GM19452 (cell line): Measurements from ENCODE around the gene INSIG2.

Experiments used
- ATAC-seq: cut with Tn5 transposase; IDR thresholded peaks from one replicate; pipeline ENCODE4 v1.9.1; 2021; ENCODE audit not compliant: unreplicated experiment

Gene INSIG2

GRCh38 chr2:118124288-118124891 is 36.1 kb downstream of the INSIG2 start:
- ATAC-seq, result no peak

- ATAC-seq, result no peak
These were observed 39.0 kb downstream of the INSIG2 start for GRCh38 chr2:118127250-118127649.

GRCh38 chr2:118128826-118129225 is 40.6 kb downstream of the INSIG2 start:
- ATAC-seq, result no peak

- no peak for ATAC-seq
These were observed 42.1 kb downstream of the INSIG2 start for GRCh38 chr2:118130385-118130784.

GRCh38 chr2:118131771-118132170 is 43.5 kb downstream of the INSIG2 start:
- no peak for ATAC-seq

GRCh38 chr2:118133916-118134315 is 45.6 kb downstream of the INSIG2 start:
- no peak for ATAC-seq

DNA sequence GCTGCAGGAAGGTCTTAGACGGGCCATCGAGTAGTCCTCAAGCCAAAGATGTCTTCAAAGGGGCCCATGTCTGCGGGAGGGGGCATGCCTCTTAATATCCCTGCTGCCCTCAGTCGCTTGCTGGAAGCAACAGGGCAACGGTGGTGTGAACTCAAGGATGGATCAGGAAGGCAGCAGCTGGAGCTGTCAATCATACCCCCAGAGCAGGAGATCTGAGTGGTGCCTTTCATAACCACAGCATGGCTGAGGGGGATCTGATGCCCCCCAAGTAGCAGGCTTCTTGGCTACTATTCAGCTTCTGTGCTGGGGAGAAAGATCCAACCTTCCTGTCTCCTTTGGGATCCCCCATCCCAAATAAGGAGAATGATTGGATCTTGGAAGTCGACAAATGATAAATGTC is 46.4 kb downstream of the INSIG2 start:
- no peak for ATAC-seq

GRCh38 chr2:118145207-118145606 is 56.9 kb downstream of the INSIG2 start:
- no peak for ATAC-seq

GRCh38 chr2:118145806-118146205 is 57.5 kb downstream of the INSIG2 start:
- no peak for ATAC-seq

GRCh38 chr2:118146315-118147283 is 58.3 kb downstream of the INSIG2 start:
- no peak for ATAC-seq

DNA sequence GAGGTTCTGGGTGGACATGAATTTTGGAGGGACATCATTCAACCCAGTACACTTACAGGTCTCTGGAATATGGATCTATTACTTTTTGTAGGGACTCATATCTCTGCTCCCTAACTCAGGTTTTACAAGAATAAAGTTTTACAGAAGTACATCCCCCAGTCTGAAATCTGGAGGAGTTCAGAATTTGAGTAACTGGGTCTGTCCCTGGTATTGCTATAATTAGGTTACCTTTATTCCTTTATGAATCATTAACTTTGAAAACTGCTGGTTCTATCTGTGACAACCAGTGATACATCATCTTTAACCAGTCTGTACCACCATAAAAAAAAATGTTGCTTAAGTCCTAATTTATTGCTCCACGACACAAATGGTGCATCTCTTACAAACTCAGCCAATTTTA is 59.9 kb downstream of the INSIG2 start:
- peak; percentile 48 for ATAC-seq

DNA sequence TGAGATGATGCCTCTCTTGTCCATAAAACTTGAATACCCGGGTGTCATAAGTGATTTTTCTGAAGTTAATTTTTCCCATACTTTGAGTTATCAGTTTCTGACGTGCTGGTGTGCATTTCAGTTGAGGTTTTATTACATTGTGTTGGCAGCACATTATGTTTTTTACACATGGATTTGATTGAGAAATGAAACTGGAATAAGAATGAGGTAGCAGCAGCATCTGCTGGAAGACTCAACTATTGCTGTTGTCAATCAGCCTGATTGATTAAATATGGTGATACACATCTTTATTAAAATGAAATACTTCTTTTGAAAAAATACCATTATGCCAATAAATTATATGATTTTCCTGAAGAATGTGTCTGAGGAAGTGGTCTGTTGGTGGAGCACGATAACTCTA is 60.5 kb downstream of the INSIG2 start:
- ATAC-seq, result no peak

DNA sequence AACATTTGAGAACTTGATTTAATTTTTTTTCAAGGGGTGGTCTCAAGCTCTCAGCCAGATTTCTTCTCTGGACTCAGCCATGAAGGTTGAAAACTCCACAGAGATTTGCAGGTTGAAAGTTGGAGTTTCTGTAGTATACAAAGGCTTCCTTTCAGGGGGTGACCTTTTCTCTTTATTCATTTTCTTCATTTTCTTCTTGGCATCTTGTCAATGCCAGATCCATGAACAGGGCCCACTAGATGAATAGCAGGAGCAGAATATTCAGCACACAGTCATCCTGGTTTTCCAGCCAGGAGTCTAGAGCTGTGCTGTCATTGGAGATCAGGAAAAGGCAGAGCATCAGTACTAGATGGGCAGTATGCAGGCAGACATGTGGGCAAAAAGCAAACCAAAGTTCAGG is 62.0 kb downstream of the INSIG2 start:
- ATAC-seq, result no peak

- no peak for ATAC-seq
These were observed 63.6 kb downstream of the INSIG2 start for GRCh38 chr2:118151831-118152230.

DNA sequence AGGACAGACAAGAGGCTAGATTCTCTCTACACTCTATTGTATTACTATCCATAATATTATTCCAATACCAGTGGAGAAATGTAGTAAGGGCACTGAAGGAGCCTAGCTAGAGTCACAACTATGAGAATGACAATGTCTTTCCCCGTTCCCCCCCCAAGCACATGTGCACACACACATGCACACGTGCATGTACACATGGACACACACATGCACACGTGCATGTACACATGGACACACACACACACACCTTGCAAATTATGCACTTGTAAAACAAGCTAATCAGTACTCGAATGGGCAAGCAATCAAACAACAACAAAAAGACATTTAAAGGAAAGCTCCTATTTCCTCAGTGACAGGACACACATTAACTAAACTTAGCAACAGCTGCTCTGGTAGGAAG is 65.2 kb downstream of the INSIG2 start:
- ATAC-seq, result no peak

- ATAC-seq, result no peak
These were observed 65.9 kb downstream of the INSIG2 start for GRCh38 chr2:118154176-118154575.
